KMS-11 (cell line): ENCODE measurements around the gene CORO1C.
A peak's percentile ranks its signal among the peaks of the same experiment; 100 is the strongest.

Experiments used
- H2AFZ ChIP-seq: fragments of 200-600 bp; sonication (generic); 2 replicates; pipeline ENCODE4 v1.6.1; 2016; ENCODE audit warnings: antibody characterized with exemption, mixed run types, low read depth
- H3K27ac ChIP-seq: fragments of 200-600 bp; sonication (generic); 2 replicates; pipeline ENCODE4 v1.6.1; 2016; ENCODE audit warnings: mild to moderate bottlenecking, mixed run types
- H3K27me3 ChIP-seq: fragments of 200-600 bp; sonication (generic); 2 replicates; pipeline ENCODE4 v1.6.1; 2017; ENCODE audit warnings: mild to moderate bottlenecking, low read depth, mixed run types, moderate library complexity; ENCODE audit not compliant: insufficient read depth
- H3K36me3 ChIP-seq: fragments of 200-600 bp; sonication (generic); 2 replicates; pipeline ENCODE4 v1.6.1; 2017; ENCODE audit warnings: mild to moderate bottlenecking, mixed run types; ENCODE audit not compliant: insufficient read depth
- H3K4me1 ChIP-seq: fragments of 200-600 bp; sonication (generic); 2 replicates; pipeline ENCODE4 v1.6.1; 2016; ENCODE audit warnings: mild to moderate bottlenecking, low read depth, mixed run types; ENCODE audit not compliant: poor library complexity, severe bottlenecking
- H3K4me2 ChIP-seq: fragments of 200-600 bp; sonication (generic); 2 replicates; pipeline ENCODE4 v1.7.0; 2016; ENCODE audit warnings: mild to moderate bottlenecking, mixed run types
- H3K4me3 ChIP-seq: fragments of 200-600 bp; sonication (generic); IDR thresholded peaks from 2 replicates; pipeline ENCODE4 v1.6.1; 2017; ENCODE audit warnings: low read depth, low read length, mixed read lengths; ENCODE audit not compliant: insufficient read depth
- H3K79me2 ChIP-seq: fragments of 200-600 bp; sonication (generic); 2 replicates; pipeline ENCODE4 v1.6.1; 2016; ENCODE audit warnings: low read depth, mixed run types; ENCODE audit not compliant: insufficient read depth
- H3K9ac ChIP-seq: fragments of 200-600 bp; sonication (generic); 2 replicates; pipeline ENCODE4 v1.6.1; 2016; ENCODE audit warnings: mild to moderate bottlenecking, mixed run types
- H4K20me1 ChIP-seq: fragments of 200-600 bp; sonication (generic); 2 replicates; pipeline ENCODE4 v1.6.1; 2016; ENCODE audit warnings: mild to moderate bottlenecking, mixed run types; ENCODE audit not compliant: insufficient read depth
- CTCF ChIP-seq: fragments of 200-600 bp; sonication (generic); conservative IDR thresholded peaks from 2 replicates; pipeline ENCODE4 v1.6.1; 2017; ENCODE audit warnings: low read depth, mild to moderate bottlenecking, antibody characterized with exemption, low read length, moderate library complexity, mixed read lengths

Gene CORO1C

GRCh38 chr12:108638141-108638827 is 93.0 kb downstream of the CORO1C start:
- Histone ChIP-seq H2AFZ (no peak overlapping the region), H3K9ac (no peak overlapping the region), H3K36me3 (no peaks in the 10 kb centered on the region), H3K4me2 (peak overlapping the region; percentile 94), H3K4me1 (peaks cover 90% of the 10 kb centered on the region), H3K27me3 (no peaks in the 10 kb centered on the region), H3K79me2 (peaks cover 8% of the 10 kb centered on the region), H3K4me3 (no peak overlapping the region), H3K27ac (peak overlapping the region; percentile 99; the same call in 1 of the 2 replicates), H4K20me1 (no peaks in the 10 kb centered on the region)
- no peak for TF ChIP-seq CTCF

DNA sequence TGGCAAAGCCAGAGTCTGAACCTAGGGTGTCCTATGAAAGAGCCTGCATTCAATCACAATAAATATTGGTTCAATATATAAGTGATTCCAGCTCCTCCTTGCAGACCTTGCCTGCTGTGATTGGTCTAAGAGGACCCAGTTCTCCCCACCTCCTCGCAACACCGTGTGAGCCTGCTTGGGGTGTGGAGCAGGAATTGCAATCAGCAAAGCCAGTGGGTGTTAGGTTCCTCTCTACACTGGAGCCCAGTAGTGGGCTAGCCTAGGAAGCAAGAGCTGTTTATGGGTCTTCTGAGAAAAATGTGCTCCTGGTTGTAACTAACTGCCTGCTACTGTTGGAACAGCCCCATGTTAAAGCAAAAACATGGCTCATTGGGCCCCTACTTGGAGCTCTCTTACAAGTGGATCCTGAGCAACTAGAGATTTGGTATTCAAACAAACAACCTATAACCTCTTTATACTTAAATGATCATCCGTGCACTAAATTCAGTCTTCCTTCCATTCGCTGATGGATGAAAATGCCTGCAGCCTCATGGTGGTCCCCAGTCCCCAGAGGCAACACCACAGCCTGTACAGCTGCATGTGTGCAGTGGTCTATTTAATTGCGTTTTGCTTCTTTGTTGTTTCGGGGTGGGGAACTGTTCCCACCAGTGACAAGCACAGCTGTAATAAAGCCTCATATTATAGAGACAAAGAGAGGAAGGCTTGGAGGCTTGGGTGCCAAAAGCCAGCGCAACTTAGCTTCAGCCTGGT is 93.9 kb downstream of the CORO1C start:
- Histone ChIP-seq H4K20me1 (no peaks in the 10 kb centered on the region), H3K9ac (peak overlapping the region; percentile 92; the same call in 1 of the 2 replicates), H3K79me2 (peaks cover 17% of the 10 kb centered on the region), H3K4me3 (no peak overlapping the region), H3K4me2 (peak overlapping the region; percentile 94), H3K27ac (peak overlapping the region; percentile 99), H2AFZ (no peak overlapping the region), H3K36me3 (no peaks in the 10 kb centered on the region), H3K4me1 (peaks cover 81% of the 10 kb centered on the region), H3K27me3 (no peaks in the 10 kb centered on the region)
- TF ChIP-seq CTCF = no peak

GRCh38 chr12:108635997-108636808 is 95.1 kb downstream of the CORO1C start:
- H3K79me2 ChIP-seq = peaks cover 29% of the 10 kb centered on the region
- no peak overlapping the region for H3K4me3 ChIP-seq
- peak overlapping the region; percentile 89 for H3K4me2 ChIP-seq
- peak overlapping the region; percentile 92 for H3K9ac ChIP-seq
- no peaks in the 10 kb centered on the region for H4K20me1 ChIP-seq
- no peak overlapping the region for H2AFZ ChIP-seq
- H3K27me3 ChIP-seq = no peaks in the 10 kb centered on the region
- H3K36me3 ChIP-seq = no peaks in the 10 kb centered on the region
- peak overlapping the region; percentile 99 for H3K27ac ChIP-seq
- no peak for TF ChIP-seq CTCF
- peaks cover 79% of the 10 kb centered on the region for H3K4me1 ChIP-seq

- no peak for TF ChIP-seq CTCF
- Histone ChIP-seq H3K4me1 (peaks cover 79% of the 10 kb centered on the region), H3K36me3 (no peaks in the 10 kb centered on the region), H3K4me3 (no peak overlapping the region), H3K27me3 (no peaks in the 10 kb centered on the region), H3K9ac (peak overlapping the region; percentile 92), H2AFZ (no peak overlapping the region), H3K4me2 (peak overlapping the region; percentile 94), H4K20me1 (no peaks in the 10 kb centered on the region), H3K79me2 (peaks cover 37% of the 10 kb centered on the region), H3K27ac (peak overlapping the region; percentile 99)
These were observed 95.9 kb downstream of the CORO1C start for GRCh38 chr12:108635201-108635996.
